ENCODE results near the gene EDA. TPM values are rescaled to one million over a fixed set of nuclear protein-coding genes. Genes with fewer than 3 reads are reported as not detected.

The EDA gene
- total RNA-seq, 2 donors from 2014 or later = 59.0 to 70.6 TPM

DNA sequence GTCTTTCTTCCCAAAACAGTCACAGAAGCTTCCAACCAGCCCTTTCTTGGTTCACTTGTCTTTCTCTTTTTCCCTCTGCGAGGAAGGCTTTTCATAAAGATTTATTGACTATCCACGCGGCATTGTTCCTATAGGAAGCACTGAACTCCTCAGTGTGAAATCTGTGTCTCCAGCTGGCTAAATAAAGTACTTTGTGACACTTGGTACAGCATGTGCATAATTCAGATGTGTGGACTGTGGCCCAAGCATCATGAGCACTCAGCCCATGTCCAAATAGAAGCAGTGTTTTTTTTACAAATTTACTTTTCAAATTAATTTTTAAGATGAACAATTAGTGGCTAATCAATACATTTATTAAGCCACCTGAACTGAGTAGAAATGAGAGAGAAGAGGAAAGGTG, 146.4 kb downstream of the EDA start:
- H3K27me3 ChIP-seq (ENCODE audit: control insufficient read depth, insufficient read depth, low read length, poor library complexity, severe bottlenecking) = no peaks in the 10 kb centered on the region
- H3K27ac ChIP-seq (ENCODE audit: low read depth, low read length) = no peak overlapping the region
- Mint-ChIP-seq H3K27ac (no peak overlapping the region), H3K36me3 (ENCODE audit: low read depth) (peaks cover 5% of the 10 kb centered on the region), H3K27me3 (ENCODE audit: insufficient read depth) (no peaks in the 10 kb centered on the region), H3K9me3 (peaks cover 45% of the 10 kb centered on the region), H3K4me3 (no peak overlapping the region), H3K4me1 (no peaks in the 10 kb centered on the region)
- H3K9ac ChIP-seq (ENCODE audit: extremely low read depth, low read length, poor library complexity, severe bottlenecking) = no peak overlapping the region
- no peak for DNase-seq
- no peaks in the 10 kb centered on the region for H3K9me3 ChIP-seq (ENCODE audit: control insufficient read depth, low read length)
- H3K4me1 ChIP-seq (ENCODE audit: control insufficient read depth, insufficient read depth, low read length) = no peaks in the 10 kb centered on the region
- 80 to 98% methylated on average over 3 of the region's 3 CpGs for WGBS, 2 experiments (ENCODE audit: insufficient coverage in 1 of 2, insufficient read length in 1 of 2)
- no peak overlapping the region for H3K4me3 ChIP-seq (ENCODE audit: low read length)
- H3K36me3 ChIP-seq (ENCODE audit: control insufficient read depth, insufficient read depth, low read length) = peaks cover 27% of the 10 kb centered on the region
- TF ChIP-seq, protein P1, sequence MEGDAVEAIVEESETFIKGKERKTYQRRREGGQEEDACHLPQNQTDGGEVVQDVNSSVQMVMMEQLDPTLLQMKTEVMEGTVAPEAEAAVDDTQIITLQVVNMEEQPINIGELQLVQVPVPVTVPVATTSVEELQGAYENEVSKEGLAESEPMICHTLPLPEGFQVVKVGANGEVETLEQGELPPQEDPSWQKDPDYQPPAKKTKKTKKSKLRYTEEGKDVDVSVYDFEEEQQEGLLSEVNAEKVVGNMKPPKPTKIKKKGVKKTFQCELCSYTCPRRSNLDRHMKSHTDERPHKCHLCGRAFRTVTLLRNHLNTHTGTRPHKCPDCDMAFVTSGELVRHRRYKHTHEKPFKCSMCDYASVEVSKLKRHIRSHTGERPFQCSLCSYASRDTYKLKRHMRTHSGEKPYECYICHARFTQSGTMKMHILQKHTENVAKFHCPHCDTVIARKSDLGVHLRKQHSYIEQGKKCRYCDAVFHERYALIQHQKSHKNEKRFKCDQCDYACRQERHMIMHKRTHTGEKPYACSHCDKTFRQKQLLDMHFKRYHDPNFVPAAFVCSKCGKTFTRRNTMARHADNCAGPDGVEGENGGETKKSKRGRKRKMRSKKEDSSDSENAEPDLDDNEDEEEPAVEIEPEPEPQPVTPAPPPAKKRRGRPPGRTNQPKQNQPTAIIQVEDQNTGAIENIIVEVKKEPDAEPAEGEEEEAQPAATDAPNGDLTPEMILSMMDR (conservative IDR thresholded peaks at IDR 0.05) = no peak

DNA sequence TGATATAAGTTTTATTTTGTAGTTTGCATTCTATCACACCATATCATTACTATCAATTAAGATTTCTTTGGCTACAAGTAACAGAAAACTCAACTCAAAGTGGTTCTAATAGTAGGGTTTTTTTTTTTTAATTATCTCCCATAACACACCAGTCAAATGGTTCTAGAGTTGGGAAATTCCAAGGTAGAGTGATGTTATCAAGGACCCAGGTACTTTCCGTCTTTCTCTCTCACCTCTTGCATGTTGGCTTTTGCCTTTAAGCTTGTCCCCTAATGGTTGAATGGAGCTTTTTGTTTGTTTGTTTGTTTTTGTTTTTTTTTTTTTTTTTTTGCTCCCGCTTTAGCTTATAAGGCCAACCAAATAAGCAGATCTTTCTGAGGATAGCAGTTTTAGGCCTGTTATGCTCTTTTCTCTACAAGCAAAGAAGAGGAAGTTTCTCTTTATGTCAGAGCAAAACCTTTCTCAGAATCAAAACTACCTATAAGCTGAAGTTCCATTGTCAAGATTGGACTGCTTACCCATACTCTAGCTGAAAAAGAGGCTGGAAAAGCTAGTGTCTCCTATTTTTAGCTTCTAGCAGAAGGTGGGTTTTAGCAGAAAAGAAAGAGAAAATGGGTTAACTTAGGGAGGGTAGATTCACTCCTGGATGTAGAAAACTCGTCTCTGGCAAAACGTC, 177.5 kb downstream of the EDA start:
- no peaks in the 10 kb centered on the region for H3K27me3 Mint-ChIP-seq (ENCODE audit: insufficient read depth)
- peaks cover 16% of the 10 kb centered on the region for H3K36me3 Mint-ChIP-seq (ENCODE audit: low read depth)
- peaks cover 57% of the 10 kb centered on the region for H3K9me3 Mint-ChIP-seq
- H3K36me3 ChIP-seq (ENCODE audit: control insufficient read depth, insufficient read depth, low read length) = peaks cover 24% of the 10 kb centered on the region
- H3K4me3 Mint-ChIP-seq = no peak overlapping the region
- no peak for DNase-seq
- H3K27ac Mint-ChIP-seq = no peak overlapping the region
- no peaks in the 10 kb centered on the region for H3K4me1 Mint-ChIP-seq
- H3K4me1 ChIP-seq (ENCODE audit: control insufficient read depth, insufficient read depth, low read length) = no peaks in the 10 kb centered on the region
- H3K4me3 ChIP-seq (ENCODE audit: low read length) = no peak overlapping the region
- H3K27me3 ChIP-seq (ENCODE audit: control insufficient read depth, insufficient read depth, low read length, poor library complexity, severe bottlenecking) = no peaks in the 10 kb centered on the region
- no peak overlapping the region for H3K9ac ChIP-seq (ENCODE audit: extremely low read depth, low read length, poor library complexity, severe bottlenecking)
- 67% methylated on average over 3 of the region's 4 CpGs; no CpG with 5 or more reads in 1 of the 2 experiments for WGBS, 2 experiments (ENCODE audit: insufficient coverage in 1 of 2, insufficient read length in 1 of 2)
- H3K9me3 ChIP-seq (ENCODE audit: control insufficient read depth, low read length) = no peaks in the 10 kb centered on the region
- TF ChIP-seq, protein P1 (conservative IDR thresholded peaks at IDR 0.05) = no peak
- H3K27ac ChIP-seq (ENCODE audit: low read depth, low read length) = no peak overlapping the region

DNA sequence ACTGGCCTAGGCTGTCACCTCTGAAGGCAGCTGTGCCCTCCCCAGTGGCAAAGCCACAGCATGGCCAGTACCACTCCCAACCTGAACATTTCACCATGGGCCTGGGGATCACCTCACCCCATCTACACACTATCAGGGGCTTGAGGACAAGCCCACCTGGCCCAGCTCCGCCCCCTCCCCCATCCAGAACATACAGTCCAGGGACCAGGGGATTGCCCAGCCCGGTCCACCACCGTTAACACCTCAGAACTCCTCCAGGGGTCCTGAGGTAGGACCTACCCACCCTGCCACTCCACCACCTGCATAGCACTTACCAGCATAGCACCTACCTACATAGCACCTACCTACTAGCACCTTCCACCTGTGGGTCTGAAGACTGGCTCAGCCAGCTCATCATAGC, 179.8 kb downstream of the EDA start:
- WGBS, 2 experiments (ENCODE audit: insufficient coverage in 1 of 2, insufficient read length in 1 of 2) = 100% methylated on average over 3 of the region's 3 CpGs; no CpG with 5 or more reads in 1 of the 2 experiments
- DNase-seq = no peak
- no peak overlapping the region for H3K9ac ChIP-seq (ENCODE audit: extremely low read depth, low read length, poor library complexity, severe bottlenecking)
- H3K4me1 Mint-ChIP-seq = no peaks in the 10 kb centered on the region
- no peak overlapping the region for H3K27ac Mint-ChIP-seq
- H3K27me3 ChIP-seq (ENCODE audit: control insufficient read depth, insufficient read depth, low read length, poor library complexity, severe bottlenecking) = no peaks in the 10 kb centered on the region
- no peaks in the 10 kb centered on the region for H3K9me3 ChIP-seq (ENCODE audit: control insufficient read depth, low read length)
- TF ChIP-seq, protein P1 (conservative IDR thresholded peaks at IDR 0.05) = no peak
- peaks cover 17% of the 10 kb centered on the region for H3K36me3 ChIP-seq (ENCODE audit: control insufficient read depth, insufficient read depth, low read length)
- no peaks in the 10 kb centered on the region for H3K27me3 Mint-ChIP-seq (ENCODE audit: insufficient read depth)
- peaks cover 9% of the 10 kb centered on the region for H3K36me3 Mint-ChIP-seq (ENCODE audit: low read depth)
- H3K27ac ChIP-seq (ENCODE audit: low read depth, low read length) = no peak overlapping the region
- H3K4me3 ChIP-seq (ENCODE audit: low read length) = no peak overlapping the region
- no peak overlapping the region for H3K4me3 Mint-ChIP-seq
- no peaks in the 10 kb centered on the region for H3K4me1 ChIP-seq (ENCODE audit: control insufficient read depth, insufficient read depth, low read length)
- peaks cover 53% of the 10 kb centered on the region for H3K9me3 Mint-ChIP-seq
